HUES48 (cell line): ENCODE data around the gene KNL1.

Experiments
- H3K27ac ChIP-seq: one replicate; pipeline ENCODE4 v1.7.0; 2013; ENCODE audit warnings: low read depth, low read length, inconsistent platforms
- H3K27me3 ChIP-seq: 2 replicates; pipeline ENCODE4 v1.6.1; 2013; ENCODE audit warnings: mild to moderate bottlenecking, low read length; ENCODE audit not compliant: control insufficient read depth, insufficient read depth
- H3K36me3 ChIP-seq: 2 replicates; pipeline ENCODE4 v1.6.1; 2013; ENCODE audit warnings: low read length; ENCODE audit not compliant: control insufficient read depth, insufficient read depth
- H3K4me1 ChIP-seq: 2 replicates; pipeline ENCODE4 v1.6.1; 2013; ENCODE audit warnings: mild to moderate bottlenecking, low read length; ENCODE audit not compliant: control insufficient read depth, insufficient read depth
- H3K4me3 ChIP-seq: 2 replicates; pipeline ENCODE4 v1.5.1; 2013; ENCODE audit warnings: mild to moderate bottlenecking, low read depth, low read length
- H3K9ac ChIP-seq: 2 replicates; pipeline ENCODE4 v1.6.1; 2013; ENCODE audit warnings: mild to moderate bottlenecking, low read depth, low read length, moderate library complexity
- H3K9me3 ChIP-seq: 2 replicates; pipeline ENCODE4 v1.6.1; 2013; ENCODE audit warnings: low read length; ENCODE audit not compliant: control insufficient read depth, insufficient read depth

The KNL1 gene

GRCh38 chr15:40593588-40594428, at the start of gene KNL1:
Gene KNL1, plus strand, starts transcription at chr15:40594249. Its CDS starts 8,683 bp downstream, at chr15:40602932.
- Histone ChIP-seq H3K4me1 (peaks cover 4% of the 10 kb centered on the region; the same call in 1 of the 2 replicates), H3K9me3 (no peaks in the 10 kb centered on the region), H3K4me3 (peak within 1 kb of the TSS; percentile 95), H3K27ac (peak within 1 kb of the TSS; percentile 96), H3K27me3 (no peaks in the 10 kb centered on the region), H3K9ac (peak within 1 kb of the TSS; percentile 97), H3K36me3 (no peaks in the 10 kb centered on the region)

GRCh38 chr15:40545457-40545856, 48.6 kb upstream of the KNL1 start:
- Histone ChIP-seq H3K4me1 (no peaks in the 10 kb centered on the region), H3K36me3 (no peaks in the 10 kb centered on the region), H3K9ac (no peak overlapping the region), H3K27me3 (no peaks in the 10 kb centered on the region), H3K27ac (no peak overlapping the region), H3K4me3 (no peak overlapping the region), H3K9me3 (no peaks in the 10 kb centered on the region)

- no peak overlapping the region for H3K9ac ChIP-seq
- no peak overlapping the region for H3K27ac ChIP-seq
Measured at GRCh38 chr15:40548610-40549009, 45.4 kb upstream of the KNL1 start.

GRCh38 chr15:40549894-40550293, 44.2 kb upstream of the KNL1 start:
- peaks cover 21% of the 10 kb centered on the region for H3K4me1 ChIP-seq
- no peak overlapping the region for H3K9ac ChIP-seq
- H3K36me3 ChIP-seq = no peaks in the 10 kb centered on the region

More at GRCh38 chr15:40548610-40549009, 45.4 kb upstream of the KNL1 start:
- no peak overlapping the region for H3K4me3 ChIP-seq
- peaks cover 8% of the 10 kb centered on the region for H3K4me1 ChIP-seq
- no peaks in the 10 kb centered on the region for H3K36me3 ChIP-seq
- H3K27me3 ChIP-seq = no peaks in the 10 kb centered on the region
- no peaks in the 10 kb centered on the region for H3K9me3 ChIP-seq

GRCh38 chr15:40550341-40551037, 43.6 kb upstream of the KNL1 start:
- no peak overlapping the region for H3K27ac ChIP-seq
- H3K4me1 ChIP-seq = peaks cover 27% of the 10 kb centered on the region
- no peak overlapping the region for H3K4me3 ChIP-seq
- H3K9ac ChIP-seq = no peak overlapping the region
- H3K36me3 ChIP-seq = peaks cover 1% of the 10 kb centered on the region
- H3K27me3 ChIP-seq = no peaks in the 10 kb centered on the region
- no peaks in the 10 kb centered on the region for H3K9me3 ChIP-seq

More at GRCh38 chr15:40549894-40550293, 44.2 kb upstream of the KNL1 start:
- Histone ChIP-seq H3K9me3 (no peaks in the 10 kb centered on the region), H3K27ac (no peak overlapping the region), H3K27me3 (no peaks in the 10 kb centered on the region), H3K4me3 (no peak overlapping the region)

GRCh38 chr15:40554161-40554525, 39.9 kb upstream of the KNL1 start:
- Histone ChIP-seq H3K9ac (no peak overlapping the region), H3K36me3 (peaks cover 10% of the 10 kb centered on the region), H3K4me1 (peaks cover 39% of the 10 kb centered on the region), H3K27me3 (no peaks in the 10 kb centered on the region), H3K4me3 (peak overlapping the region; percentile 23; the same call in 1 of the 2 replicates), H3K9me3 (no peaks in the 10 kb centered on the region), H3K27ac (peak overlapping the region; percentile 70)

GRCh38 chr15:40555876-40556275, 38.2 kb upstream of the KNL1 start:
- no peaks in the 10 kb centered on the region for H3K9me3 ChIP-seq
- no peak overlapping the region for H3K27ac ChIP-seq
- peaks cover 10% of the 10 kb centered on the region for H3K36me3 ChIP-seq
- no peak overlapping the region for H3K9ac ChIP-seq
- H3K4me1 ChIP-seq = peaks cover 39% of the 10 kb centered on the region
- no peaks in the 10 kb centered on the region for H3K27me3 ChIP-seq
- no peak overlapping the region for H3K4me3 ChIP-seq

GRCh38 chr15:40558952-40559742, 34.9 kb upstream of the KNL1 start:
- Histone ChIP-seq H3K36me3 (peaks cover 10% of the 10 kb centered on the region), H3K27me3 (no peaks in the 10 kb centered on the region), H3K4me3 (no peak overlapping the region), H3K4me1 (peaks cover 27% of the 10 kb centered on the region), H3K9ac (no peak overlapping the region), H3K27ac (no peak overlapping the region), H3K9me3 (no peaks in the 10 kb centered on the region)

- H3K9me3 ChIP-seq = no peaks in the 10 kb centered on the region
- H3K4me1 ChIP-seq = peaks cover 13% of the 10 kb centered on the region
- no peaks in the 10 kb centered on the region for H3K27me3 ChIP-seq
- H3K36me3 ChIP-seq = no peaks in the 10 kb centered on the region
- H3K27ac ChIP-seq = no peak overlapping the region
- no peak overlapping the region for H3K9ac ChIP-seq
- H3K4me3 ChIP-seq = no peak overlapping the region
Measured at GRCh38 chr15:40562691-40563090, 31.4 kb upstream of the KNL1 start.

- Histone ChIP-seq H3K4me1 (peaks cover 7% of the 10 kb centered on the region), H3K27me3 (no peaks in the 10 kb centered on the region), H3K9ac (no peak overlapping the region), H3K4me3 (no peak overlapping the region), H3K9me3 (no peaks in the 10 kb centered on the region), H3K27ac (no peak overlapping the region), H3K36me3 (no peaks in the 10 kb centered on the region)
Measured at GRCh38 chr15:40563426-40563825, 30.6 kb upstream of the KNL1 start.
